Trophoblast cell (in vitro differentiated cells and primary cell): ENCODE results near the gene ALAS1.

Experiments
- DNase-seq, 2 donors: peaks; one replicate each; pipeline ENCODE4 v3.0.0-alpha.2; 2016
- H2AFZ ChIP-seq: 2 replicates; pipeline ENCODE4 v1.6.1; 2013; ENCODE audit warnings: low read length, moderate library complexity, mild to moderate bottlenecking; ENCODE audit not compliant: insufficient read depth, poor library complexity
- H2AK5ac ChIP-seq: 2 replicates; pipeline ENCODE4 v1.6.1; 2013; ENCODE audit warnings: mild to moderate bottlenecking, low read length
- H2BK120ac ChIP-seq: 2 replicates; pipeline ENCODE4 v1.6.1; 2013; ENCODE audit warnings: low read length, mild to moderate bottlenecking, moderate library complexity; ENCODE audit not compliant: insufficient read depth, poor library complexity
- H2BK12ac ChIP-seq: 2 replicates; pipeline ENCODE4 v1.6.1; 2013; ENCODE audit warnings: mild to moderate bottlenecking, low read length, moderate library complexity
- H2BK5ac ChIP-seq: 2 replicates; pipeline ENCODE4 v1.6.1; 2013; ENCODE audit warnings: low read length, low read depth, moderate library complexity, mild to moderate bottlenecking; ENCODE audit not compliant: poor library complexity
- H3K14ac ChIP-seq: 2 replicates; pipeline ENCODE4 v1.6.1; 2013; ENCODE audit warnings: mild to moderate bottlenecking, low read length
- H3K18ac ChIP-seq: 2 replicates; pipeline ENCODE4 v1.6.1; 2013; ENCODE audit warnings: mild to moderate bottlenecking, low read length
- H3K23ac ChIP-seq: 2 replicates; pipeline ENCODE4 v1.6.1; 2013; ENCODE audit warnings: low read length
- H3K27ac ChIP-seq: 2 replicates; pipeline ENCODE4 v1.5.1; 2013; ENCODE audit warnings: low read depth, mild to moderate bottlenecking, inconsistent platforms, low read length, moderate library complexity
- H3K27me3 ChIP-seq: 2 replicates; pipeline ENCODE4 v1.6.1; 2013; ENCODE audit warnings: inconsistent platforms, mild to moderate bottlenecking, low read length, moderate library complexity; ENCODE audit not compliant: insufficient read depth
- H3K36me3 ChIP-seq, 2 experiments: 1 replicate in 1 of 2; 2 replicates in 1 of 2; pipeline ENCODE4 v1.6.1; 2013; ENCODE audit warnings: low read length in 2 of 2, mild to moderate bottlenecking in 2 of 2, moderate library complexity in 1 of 2; ENCODE audit not compliant: insufficient read depth in 2 of 2, control insufficient read depth in 1 of 2
- H3K4ac ChIP-seq: 2 replicates; pipeline ENCODE4 v1.6.1; 2013; ENCODE audit warnings: low read depth, mild to moderate bottlenecking, low read length, moderate library complexity
- H3K4me1 ChIP-seq, 2 experiments: 1 replicate in 1 of 2; 2 replicates in 1 of 2; pipeline ENCODE4 v1.6.1; 2013; ENCODE audit warnings: low read length in 2 of 2, mild to moderate bottlenecking in 2 of 2, moderate library complexity in 1 of 2; ENCODE audit not compliant: insufficient read depth in 2 of 2, control insufficient read depth in 1 of 2
- H3K4me2 ChIP-seq: 2 replicates; pipeline ENCODE4 v1.6.1; 2013; ENCODE audit warnings: inconsistent platforms, mild to moderate bottlenecking, low read length, moderate library complexity
- H3K4me3 ChIP-seq: 2 replicates; pipeline ENCODE4 v1.5.1; 2013; ENCODE audit warnings: mild to moderate bottlenecking, low read depth, low read length, inconsistent platforms
- H3K79me1 ChIP-seq: one replicate; pipeline ENCODE4 v1.6.1; 2013; ENCODE audit warnings: low read length
- H3K79me2 ChIP-seq: 2 replicates; pipeline ENCODE4 v1.6.1; 2013; ENCODE audit warnings: low read length, mild to moderate bottlenecking; ENCODE audit not compliant: control insufficient read depth, insufficient read depth, poor library complexity
- H3K9ac ChIP-seq: 2 replicates; pipeline ENCODE4 v1.6.1; 2013; ENCODE audit warnings: mild to moderate bottlenecking, low read length
- H3K9me3 ChIP-seq: 2 replicates; pipeline ENCODE4 v1.6.1; 2013; ENCODE audit warnings: low read depth, mild to moderate bottlenecking, control low read depth, inconsistent platforms, low read length; ENCODE audit not compliant: insufficient read depth
- H4K12ac ChIP-seq: 2 replicates; pipeline ENCODE4 v1.6.1; 2013; ENCODE audit warnings: low read depth, mild to moderate bottlenecking, low read length, moderate library complexity
- H4K8ac ChIP-seq: 2 replicates; pipeline ENCODE4 v1.6.1; 2013; ENCODE audit warnings: low read depth, mild to moderate bottlenecking, low read length, moderate library complexity
- H4K91ac ChIP-seq: one replicate; pipeline ENCODE4 v1.6.1; 2013; ENCODE audit warnings: low read depth, mild to moderate bottlenecking, low read length, moderate library complexity
- WGBS: extraction: QIAGEN DNeasy Blood & Tissue Kit; methylation state at CpG from one replicate; pipeline ENCODE4 v1.1.7; 2013; ENCODE audit warnings: missing lambda C conversion rate; ENCODE audit not compliant: insufficient read length, insufficient coverage; ENCODE audit errors: extremely low coverage; 5-methylcytosine and 5-hydroxymethylcytosine counted together

ALAS1 gene

DNA sequence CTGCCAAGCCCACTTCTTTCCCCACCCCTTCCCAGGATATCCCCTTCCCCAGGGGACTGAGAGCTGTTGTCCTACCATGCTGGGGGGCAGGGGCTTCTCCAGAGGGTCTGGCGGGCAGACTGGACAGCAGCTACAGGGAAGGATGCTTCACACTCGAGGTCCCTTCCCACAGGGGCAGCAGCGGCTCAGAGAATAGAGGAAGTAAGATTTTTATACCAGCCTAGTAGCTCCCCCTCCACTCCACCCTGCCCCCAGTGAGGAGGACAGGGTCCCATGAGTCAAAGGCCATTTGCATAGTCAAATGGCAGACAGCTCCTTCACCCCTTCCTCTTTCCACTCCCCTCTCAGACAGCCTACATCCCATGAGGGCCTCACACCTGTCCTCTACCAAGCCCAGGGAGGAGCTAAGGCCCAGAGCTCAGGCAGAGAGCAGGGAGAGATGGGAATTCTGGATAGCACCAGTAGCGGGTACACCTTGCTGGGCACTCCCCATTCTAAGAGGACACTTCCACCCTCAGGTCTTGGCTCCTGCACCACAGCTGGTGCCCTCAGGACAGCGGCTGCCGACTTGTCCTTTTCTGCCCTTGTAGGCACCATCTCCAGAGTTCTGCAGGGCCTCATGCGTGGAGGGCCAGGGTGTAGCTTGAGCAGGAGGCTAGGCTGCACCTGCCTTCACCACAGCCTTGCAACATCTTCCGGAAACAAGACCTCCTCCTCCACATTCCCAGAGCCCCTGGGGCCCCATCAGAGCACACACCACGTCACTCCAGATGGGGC lies 27.7 kb downstream of the ALAS1 start, which contains the start of gene TLR9:
TSS of gene TLR9 (minus strand) at position 194 of the 777 bp plus-strand sequence. CDS start at position 78, 116 bp downstream.
- H3K18ac ChIP-seq: no peak within 1 kb of the TSS
- no CpG with 5 or more reads among the region's 9 CpGs for WGBS

DNA sequence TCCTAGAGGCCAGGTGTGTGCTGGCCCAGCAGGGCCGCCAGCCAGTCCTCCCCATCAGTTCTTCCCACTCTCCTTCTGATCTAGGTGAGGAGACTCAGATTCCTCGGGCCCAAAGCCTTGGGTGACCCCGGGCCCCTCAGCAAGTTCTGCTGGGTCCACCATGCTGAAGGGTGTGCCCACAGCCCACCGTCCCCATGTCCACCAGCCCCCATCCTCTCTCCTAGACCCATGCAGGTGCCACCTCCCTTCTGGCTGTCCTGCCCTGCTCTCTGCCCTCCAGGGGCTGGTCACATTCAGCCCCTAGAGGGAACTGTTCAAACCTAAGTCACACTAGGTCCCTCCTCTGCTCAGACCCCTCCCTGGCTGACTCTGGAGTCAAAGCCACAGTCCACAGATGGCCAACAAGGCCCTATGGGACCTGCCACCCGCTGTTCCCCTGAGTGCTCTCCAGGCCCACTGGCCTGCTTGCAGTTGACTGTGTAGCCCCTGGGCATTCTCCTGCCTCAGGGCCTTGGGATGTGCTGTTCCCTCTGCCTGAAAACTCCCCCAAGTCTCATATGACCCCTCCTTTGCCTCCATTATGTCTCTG lies 28.4 kb downstream of the ALAS1 start:
- Histone ChIP-seq H4K91ac (no peak overlapping the region), H3K9me3 (no peaks in the 10 kb centered on the region), H2AK5ac (no peak overlapping the region), H3K4ac (no peak overlapping the region), H3K9ac (no peak overlapping the region), H3K14ac (no peak overlapping the region), H2BK120ac (no peak overlapping the region), H3K23ac (no peak overlapping the region), H3K4me3 (no peak overlapping the region), H3K4me2 (no peak overlapping the region), H2BK12ac (no peak overlapping the region), H3K4me1 (no peaks in the 10 kb centered on the region), H4K8ac (no peak overlapping the region), H3K79me1 (no peaks in the 10 kb centered on the region), H2AFZ (no peak overlapping the region), H3K79me2 (no peaks in the 10 kb centered on the region), H3K18ac (no peak overlapping the region), H3K27ac (no peak overlapping the region), H3K36me3 (peaks cover 27 to 28% of the 10 kb centered on the region in 2 experiments), H3K27me3 (no peaks in the 10 kb centered on the region), H4K12ac (no peak overlapping the region), H2BK5ac (no peak overlapping the region)
- DNase-seq: no peak
- no CpG with 5 or more reads among the region's 5 CpGs for WGBS

More for the DNA sequence above, 27.7 kb downstream of the ALAS1 start, which contains the start of gene TLR9:
- Histone ChIP-seq H2BK120ac (no peak within 1 kb of the TSS), H2AK5ac (no peak within 1 kb of the TSS), H3K79me1 (no peaks in the 10 kb centered on the region), H4K91ac (no peak within 1 kb of the TSS), H3K27me3 (no peaks in the 10 kb centered on the region), H3K79me2 (no peaks in the 10 kb centered on the region), H4K8ac (no peak within 1 kb of the TSS), H3K36me3 (peaks cover 20 to 21% of the 10 kb centered on the region in 2 experiments), H3K4me3 (no peak within 1 kb of the TSS), H3K4ac (no peak within 1 kb of the TSS), H2BK5ac (no peak within 1 kb of the TSS), H3K14ac (no peak within 1 kb of the TSS), H4K12ac (no peak within 1 kb of the TSS), H3K4me1 (peaks cover 1 to 3% of the 10 kb centered on the region in 2 experiments), H3K23ac (no peak within 1 kb of the TSS), H3K4me2 (no peak within 1 kb of the TSS), H3K9ac (no peak within 1 kb of the TSS), H3K27ac (no peak within 1 kb of the TSS), H2AFZ (no peak within 1 kb of the TSS), H3K9me3 (no peaks in the 10 kb centered on the region), H2BK12ac (no peak within 1 kb of the TSS)
- no peak for DNase-seq

DNA sequence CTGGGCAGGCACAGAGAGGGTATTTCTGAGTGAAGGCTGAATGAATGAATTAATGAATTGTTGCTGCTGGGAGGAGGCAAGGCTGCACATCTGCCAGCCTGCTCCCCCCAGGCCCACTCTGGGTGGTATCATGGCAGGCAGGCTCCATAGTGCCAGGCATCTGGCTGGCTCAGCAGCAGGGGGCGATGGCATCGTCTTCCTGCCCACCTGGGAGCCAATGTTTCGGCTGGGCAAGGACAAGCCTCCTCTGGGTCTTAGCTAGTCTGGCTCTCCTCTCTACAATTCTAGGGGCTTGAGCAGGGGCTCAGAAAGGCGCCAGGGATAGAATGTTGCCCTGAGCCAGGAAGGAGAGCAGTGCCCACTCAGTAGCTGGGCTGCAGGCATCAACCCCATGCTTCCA lies 29.2 kb downstream of the ALAS1 start:
- Histone ChIP-seq H3K4me1 (no peaks in the 10 kb centered on the region), H4K12ac (no peak overlapping the region), H3K4ac (no peak overlapping the region), H3K4me3 (no peak overlapping the region), H4K8ac (no peak overlapping the region), H4K91ac (no peak overlapping the region), H3K27ac (no peak overlapping the region), H3K27me3 (no peaks in the 10 kb centered on the region), H2BK5ac (no peak overlapping the region), H3K79me2 (no peaks in the 10 kb centered on the region), H2AFZ (no peak overlapping the region), H2BK12ac (no peak overlapping the region), H3K9ac (no peak overlapping the region), H2BK120ac (no peak overlapping the region), H3K36me3 (peaks cover 32 to 35% of the 10 kb centered on the region in 2 experiments), H3K18ac (no peak overlapping the region), H3K14ac (no peak overlapping the region), H3K23ac (no peak overlapping the region), H2AK5ac (no peak overlapping the region), H3K4me2 (no peak overlapping the region), H3K79me1 (no peaks in the 10 kb centered on the region), H3K9me3 (no peaks in the 10 kb centered on the region)
- WGBS: no CpG with 5 or more reads among the region's 4 CpGs
- no peak for DNase-seq

DNA sequence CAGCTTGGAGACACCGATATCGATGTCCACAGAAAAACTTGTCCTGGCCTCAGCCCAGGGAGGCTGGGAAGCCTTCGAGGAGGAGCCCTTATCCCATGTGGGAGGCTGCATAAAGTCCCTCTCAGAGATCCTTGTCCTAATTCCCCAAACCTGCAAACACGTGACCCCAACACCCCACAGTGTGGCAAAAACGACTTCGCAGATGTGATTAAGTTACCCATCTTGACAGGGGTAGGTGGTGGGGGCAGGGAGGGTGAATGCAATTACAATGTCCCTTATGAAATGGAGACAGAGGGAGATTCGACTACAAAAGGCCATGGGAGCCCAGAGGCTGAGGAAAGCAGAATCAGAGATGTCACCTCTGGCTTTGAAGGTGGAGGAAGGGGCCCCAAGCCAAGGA lies 29.8 kb downstream of the ALAS1 start:
- no CpG with 5 or more reads among the region's 7 CpGs for WGBS
- Histone ChIP-seq H3K4me1 (no peaks in the 10 kb centered on the region), H2BK5ac (no peak overlapping the region), H2BK12ac (no peak overlapping the region), H3K23ac (no peak overlapping the region), H3K18ac (no peak overlapping the region), H4K8ac (no peak overlapping the region), H3K79me2 (no peaks in the 10 kb centered on the region), H3K79me1 (no peaks in the 10 kb centered on the region), H4K91ac (no peak overlapping the region), H4K12ac (no peak overlapping the region), H3K9ac (no peak overlapping the region), H2BK120ac (no peak overlapping the region), H3K36me3 (peaks cover 35 to 37% of the 10 kb centered on the region in 2 experiments), H3K4me3 (no peak overlapping the region), H3K9me3 (no peaks in the 10 kb centered on the region), H3K27me3 (no peaks in the 10 kb centered on the region), H2AFZ (no peak overlapping the region), H3K4ac (no peak overlapping the region), H3K27ac (no peak overlapping the region), H3K4me2 (no peak overlapping the region), H3K14ac (no peak overlapping the region), H2AK5ac (no peak overlapping the region)
- DNase-seq: no peak
